ENCODE data around the gene CACNB1.

DNA sequence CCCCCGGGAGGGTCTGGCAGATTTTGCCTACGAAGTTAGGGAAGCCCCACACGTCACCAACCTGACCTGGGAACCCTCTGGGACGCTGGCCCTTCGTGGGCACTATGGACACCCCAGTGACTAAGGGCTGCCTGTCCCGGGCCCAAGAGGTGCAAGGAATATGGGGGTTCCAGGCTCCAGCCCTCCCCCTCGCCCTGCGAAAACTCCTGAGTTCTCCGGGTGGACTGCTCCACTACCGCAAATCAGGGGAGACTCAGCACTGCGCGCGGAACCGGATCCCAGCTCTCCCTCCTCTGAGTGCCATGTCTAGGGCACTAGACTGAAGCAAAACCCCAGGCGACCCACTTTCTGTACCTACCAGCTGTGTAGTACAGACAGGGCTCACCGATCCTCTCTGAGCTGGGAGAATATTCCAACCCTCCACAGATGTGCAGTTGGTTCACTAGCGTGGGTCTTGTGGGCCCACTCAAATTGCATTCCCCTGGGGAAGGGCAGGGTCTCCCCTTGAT is 31.6 kb downstream of the CACNB1 start, which contains the start of gene ARL5C:
- TF ChIP-seq, protein P1, sequence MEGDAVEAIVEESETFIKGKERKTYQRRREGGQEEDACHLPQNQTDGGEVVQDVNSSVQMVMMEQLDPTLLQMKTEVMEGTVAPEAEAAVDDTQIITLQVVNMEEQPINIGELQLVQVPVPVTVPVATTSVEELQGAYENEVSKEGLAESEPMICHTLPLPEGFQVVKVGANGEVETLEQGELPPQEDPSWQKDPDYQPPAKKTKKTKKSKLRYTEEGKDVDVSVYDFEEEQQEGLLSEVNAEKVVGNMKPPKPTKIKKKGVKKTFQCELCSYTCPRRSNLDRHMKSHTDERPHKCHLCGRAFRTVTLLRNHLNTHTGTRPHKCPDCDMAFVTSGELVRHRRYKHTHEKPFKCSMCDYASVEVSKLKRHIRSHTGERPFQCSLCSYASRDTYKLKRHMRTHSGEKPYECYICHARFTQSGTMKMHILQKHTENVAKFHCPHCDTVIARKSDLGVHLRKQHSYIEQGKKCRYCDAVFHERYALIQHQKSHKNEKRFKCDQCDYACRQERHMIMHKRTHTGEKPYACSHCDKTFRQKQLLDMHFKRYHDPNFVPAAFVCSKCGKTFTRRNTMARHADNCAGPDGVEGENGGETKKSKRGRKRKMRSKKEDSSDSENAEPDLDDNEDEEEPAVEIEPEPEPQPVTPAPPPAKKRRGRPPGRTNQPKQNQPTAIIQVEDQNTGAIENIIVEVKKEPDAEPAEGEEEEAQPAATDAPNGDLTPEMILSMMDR (IDR thresholded peaks at IDR 0.05), result no peak
- TF ChIP-seq EP300 (IDR thresholded peaks at IDR 0.05) (no peak), POLR2AphosphoS5 (IDR thresholded peaks at IDR 0.05) (no peak)

All from gastroesophageal sphincter (tissue), 3 donors.